GM15510 (cell line): ENCODE measurements around the gene ADGRL3.

Source experiments
- POLR2A ChIP-seq: IDR thresholded peaks from 3 replicates; pipeline ENCODE4 v1.6.1; 2011; ENCODE audit warnings: borderline replicate concordance; ENCODE audit not compliant: insufficient read length; ENCODE audit errors: extremely low read depth

The ADGRL3 gene

GRCh38 chr4:61239250-61239649 is 39.1 kb downstream of the ADGRL3 start:
- no peak for TF ChIP-seq POLR2A

- TF ChIP-seq POLR2A: no peak
Measured at GRCh38 chr4:61243962-61244361, 43.8 kb downstream of the ADGRL3 start.

- TF ChIP-seq POLR2A: no peak
Measured at GRCh38 chr4:61245069-61245714, 45.1 kb downstream of the ADGRL3 start.

- no peak for TF ChIP-seq POLR2A
Measured at GRCh38 chr4:61246034-61246433, 45.9 kb downstream of the ADGRL3 start.

GRCh38 chr4:61248705-61249104 is 48.6 kb downstream of the ADGRL3 start:
- TF ChIP-seq POLR2A: no peak

- TF ChIP-seq POLR2A: no peak
Measured at GRCh38 chr4:61251129-61251528, 51.0 kb downstream of the ADGRL3 start.

GRCh38 chr4:61254406-61254805 is 54.3 kb downstream of the ADGRL3 start:
- TF ChIP-seq POLR2A: no peak

- no peak for TF ChIP-seq POLR2A
Measured at GRCh38 chr4:61273233-61273632, 73.1 kb downstream of the ADGRL3 start.

- no peak for TF ChIP-seq POLR2A
Measured at GRCh38 chr4:61274286-61274685, 74.2 kb downstream of the ADGRL3 start.

GRCh38 chr4:61275241-61275640 is 75.1 kb downstream of the ADGRL3 start:
- no peak for TF ChIP-seq POLR2A

- TF ChIP-seq POLR2A: no peak
Measured at GRCh38 chr4:61276029-61276428, 75.9 kb downstream of the ADGRL3 start.

- no peak for TF ChIP-seq POLR2A
Measured at GRCh38 chr4:61277785-61278760, 77.9 kb downstream of the ADGRL3 start.

- no peak for TF ChIP-seq POLR2A
Measured at GRCh38 chr4:61292322-61292721, 92.2 kb downstream of the ADGRL3 start.

GRCh38 chr4:61293707-61294400 is 93.7 kb downstream of the ADGRL3 start:
- TF ChIP-seq POLR2A: no peak

GRCh38 chr4:61294936-61295335 is 94.8 kb downstream of the ADGRL3 start:
- TF ChIP-seq POLR2A: no peak
